ENCODE data around the gene PDZRN3. TPM values are rescaled to one million over a fixed set of nuclear protein-coding genes. Genes with fewer than 3 reads are reported as not detected.

PDZRN3 gene
- total RNA-seq, 2 donors from 2014 or later = 14.2 to 26.4 TPM

GRCh38 chr3:73626106-73626505 is 1.4 kb upstream of the PDZRN3 start:
- no peak for DNase-seq
- intact Hi-C loops (cut with DNase I, micrococcal nuclease) = loop anchor here in 1 of 2 donors (10.0 kb wide), 1 partner anchor 229 kb away; no protein-coding TSS in a partner anchor
- ATAC-seq = no peak

GRCh38 chr3:73624017-73624820 is 522 bp downstream of the PDZRN3 start:
- DNase-seq (peak; percentile 53 to 57), ATAC-seq (peak; percentile 58)
- intact Hi-C loops (cut with DNase I, micrococcal nuclease) = loop anchor here in 1 of 2 donors (5.0 to 10.0 kb wide), 2 partner anchors 112 to 231 kb away; no protein-coding TSS in a partner anchor

GRCh38 chr3:73623346-73623745 is 1.4 kb downstream of the PDZRN3 start:
- ATAC-seq = no peak
- intact Hi-C loops (cut with DNase I, micrococcal nuclease) = loop anchor here in 1 of 2 donors (5.0 to 10.0 kb wide), 2 partner anchors 111 to 231 kb away; no protein-coding TSS in a partner anchor

GRCh38 chr3:73622091-73622805 is 2.5 kb downstream of the PDZRN3 start:
- intact Hi-C loops (cut with DNase I, micrococcal nuclease) = loop anchor here in 1 of 2 donors (5.0 to 10.0 kb wide), 2 partner anchors 110 to 233 kb away; no protein-coding TSS in a partner anchor

More at GRCh38 chr3:73623346-73623745, 1.4 kb downstream of the PDZRN3 start:
- DNase-seq = no peak

GRCh38 chr3:73621388-73621787 is 3.4 kb downstream of the PDZRN3 start:
- ATAC-seq = no peak
- intact Hi-C loops (cut with DNase I, micrococcal nuclease) = loop anchor here in 1 of 2 donors (5.0 to 10.0 kb wide), 2 partner anchors 109 to 233 kb away; no protein-coding TSS in a partner anchor
- peak; percentile 8 to 57 for DNase-seq

More at GRCh38 chr3:73622091-73622805, 2.5 kb downstream of the PDZRN3 start:
- DNase-seq (peak; percentile 37 to 75), ATAC-seq (peak; percentile 54)

GRCh38 chr3:73618461-73618860 is 6.3 kb downstream of the PDZRN3 start:
- DNase-seq (no peak), ATAC-seq (no peak)
- intact Hi-C loops (cut with DNase I, micrococcal nuclease) = no loop called here

- ATAC-seq = no peak
- DNase-seq = no peak
- intact Hi-C loops (cut with DNase I, micrococcal nuclease) = no loop called here
Observed at GRCh38 chr3:73616056-73616455, 8.7 kb downstream of the PDZRN3 start.

- peak in 1 of 2 donors; percentile 27 for DNase-seq
- intact Hi-C loops (cut with DNase I, micrococcal nuclease) = no loop called here
Observed at GRCh38 chr3:73614419-73614818, 10.3 kb downstream of the PDZRN3 start.

GRCh38 chr3:73611176-73611575 is 13.6 kb downstream of the PDZRN3 start:
- DNase-seq = no peak
- no peak for ATAC-seq
- intact Hi-C loops (cut with DNase I, micrococcal nuclease) = no loop called here

More at GRCh38 chr3:73614419-73614818, 10.3 kb downstream of the PDZRN3 start:
- no peak for ATAC-seq

- intact Hi-C loops (cut with DNase I, micrococcal nuclease) = no loop called here
- DNase-seq (no peak), ATAC-seq (no peak)
Observed at GRCh38 chr3:73610493-73610892, 14.2 kb downstream of the PDZRN3 start.

- no peak for ATAC-seq
- intact Hi-C loops (cut with DNase I, micrococcal nuclease) = no loop called here
- no peak for DNase-seq
Observed at GRCh38 chr3:73609655-73610054, 15.1 kb downstream of the PDZRN3 start.

GRCh38 chr3:73609315-73609641 is 15.5 kb downstream of the PDZRN3 start:
- no peak for ATAC-seq
- intact Hi-C loops (cut with DNase I, micrococcal nuclease) = no loop called here
- no peak for DNase-seq

GRCh38 chr3:73608456-73609314 is 16.1 kb downstream of the PDZRN3 start:
- no peak for ATAC-seq
- intact Hi-C loops (cut with DNase I, micrococcal nuclease) = no loop called here
- DNase-seq = no peak

- no peak for ATAC-seq
- intact Hi-C loops (cut with DNase I, micrococcal nuclease) = no loop called here
- no peak for DNase-seq
Observed at GRCh38 chr3:73605861-73606260, 18.9 kb downstream of the PDZRN3 start.

- ATAC-seq (no peak), DNase-seq (no peak)
- intact Hi-C loops (cut with DNase I, micrococcal nuclease) = no loop called here
Observed at GRCh38 chr3:73605412-73605811, 19.3 kb downstream of the PDZRN3 start.

- intact Hi-C loops (cut with DNase I, micrococcal nuclease) = no loop called here
- no peak for DNase-seq
- no peak for ATAC-seq
Observed at GRCh38 chr3:73604451-73604850, 20.3 kb downstream of the PDZRN3 start.

- peak in 1 of 2 donors; percentile 30 for DNase-seq
- no peak for ATAC-seq
- intact Hi-C loops (cut with DNase I, micrococcal nuclease) = no loop called here
Observed at GRCh38 chr3:73603762-73604171, 21.0 kb downstream of the PDZRN3 start.

- DNase-seq (no peak), ATAC-seq (no peak)
- intact Hi-C loops (cut with DNase I, micrococcal nuclease) = no loop called here
Observed at GRCh38 chr3:73602170-73602569, 22.6 kb downstream of the PDZRN3 start.

- no peak for ATAC-seq
- intact Hi-C loops (cut with DNase I, micrococcal nuclease) = no loop called here
- no peak for DNase-seq
Observed at GRCh38 chr3:73601481-73601880, 23.3 kb downstream of the PDZRN3 start.
